HUDEP-2 (cell line): ENCODE measurements around the gene POTEJ.
"Not testable (repeated sequence)": the region's sequence is repeated elsewhere in the genome, so short reads cannot be mapped to it uniquely, and the experiment has no call there.

Experiments used
- DNase-seq, 76 experiments: peaks; one replicate each; lab custom pipeline; 2025; ENCODE audit not compliant: unreplicated experiment in 76 of 76; lab: John Stamatoyannopoulos, UW

The POTEJ gene

GRCh38 chr2:130611140-130611539 lies at the start of gene POTEJ:
POTEJ (plus strand) TSS chr2:130611440; CDS start chr2:130611533, 93 bp downstream.
- DNase-seq: not testable (repeated sequence)

- not testable (repeated sequence) for DNase-seq
Measured at GRCh38 chr2:130566165-130566564, 45.1 kb upstream of the POTEJ start.

- DNase-seq: not testable (repeated sequence)
Measured at GRCh38 chr2:130571929-130572328, 39.3 kb upstream of the POTEJ start.

- DNase-seq: not testable (repeated sequence)
Measured at GRCh38 chr2:130574230-130574629, 37.0 kb upstream of the POTEJ start.

GRCh38 chr2:130576209-130576784 lies 34.9 kb upstream of the POTEJ start:
- not testable (repeated sequence) for DNase-seq

- DNase-seq: not testable (repeated sequence)
Measured at GRCh38 chr2:130577559-130577958, 33.7 kb upstream of the POTEJ start.

- not testable (repeated sequence) for DNase-seq
Measured at GRCh38 chr2:130579121-130579520, 32.1 kb upstream of the POTEJ start.

- not testable (repeated sequence) for DNase-seq
Measured at GRCh38 chr2:130581491-130581890, 29.7 kb upstream of the POTEJ start.

GRCh38 chr2:130582970-130583369 lies 28.3 kb upstream of the POTEJ start:
- DNase-seq: not testable (repeated sequence)

GRCh38 chr2:130583582-130583981 lies 27.7 kb upstream of the POTEJ start:
- DNase-seq: not testable (repeated sequence)

GRCh38 chr2:130584726-130585125 lies 26.5 kb upstream of the POTEJ start:
- not testable (repeated sequence) for DNase-seq

- not testable (repeated sequence) for DNase-seq
Measured at GRCh38 chr2:130588688-130589458, 22.4 kb upstream of the POTEJ start.

GRCh38 chr2:130590170-130590841 lies 20.9 kb upstream of the POTEJ start:
- DNase-seq: not testable (repeated sequence)

GRCh38 chr2:130590842-130591359 lies 20.3 kb upstream of the POTEJ start:
- DNase-seq: not testable (repeated sequence)

- DNase-seq: not testable (repeated sequence)
Measured at GRCh38 chr2:130592791-130593414, 18.3 kb upstream of the POTEJ start.

- DNase-seq: not testable (repeated sequence)
Measured at GRCh38 chr2:130594011-130594410, 17.2 kb upstream of the POTEJ start.

- DNase-seq: not testable (repeated sequence)
Measured at GRCh38 chr2:130596757-130597156, 14.5 kb upstream of the POTEJ start.

- not testable (repeated sequence) for DNase-seq
Measured at GRCh38 chr2:130597994-130598393, 13.2 kb upstream of the POTEJ start.

GRCh38 chr2:130598463-130598862 lies 12.8 kb upstream of the POTEJ start:
- DNase-seq: not testable (repeated sequence)

- DNase-seq: not testable (repeated sequence)
Measured at GRCh38 chr2:130599393-130599792, 11.8 kb upstream of the POTEJ start, which contains the start of gene CFC1. CFC1 (minus strand) TSS chr2:130599575; CDS start chr2:130599287, 288 bp downstream.
